ENCODE data around the gene CLDN11.

Gene CLDN11

DNA sequence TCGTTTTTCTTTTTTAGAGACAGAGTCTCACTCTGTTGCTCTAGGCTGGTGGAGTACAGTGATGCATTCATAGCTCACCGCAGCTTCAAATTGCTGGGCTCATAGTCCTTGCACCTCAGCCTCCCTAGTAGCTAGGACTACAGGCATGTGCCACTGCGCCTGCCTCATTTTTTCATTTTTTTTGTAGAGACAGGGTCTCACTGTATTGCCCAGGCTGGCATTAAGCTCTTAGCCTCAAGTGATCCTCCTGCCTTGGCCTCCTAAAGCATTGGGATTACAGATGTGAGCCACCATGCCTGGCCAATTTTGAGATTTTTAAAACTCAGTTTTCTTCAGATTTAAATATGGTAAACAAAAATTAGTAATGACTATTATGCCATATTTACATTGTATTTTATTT, 32.2 kb upstream of the CLDN11 start:
- Histone ChIP-seq H3K4me3 (ENCODE audit: low read depth, low read length) (no peak overlapping the region), H3K4me2 (ENCODE audit: low read length) (no peak overlapping the region), H3K4me1 (no peaks in the 10 kb centered on the region), H3K27me3 (ENCODE audit: control insufficient read depth, insufficient read depth, low read length) (no peaks in the 10 kb centered on the region), H3K36me3 (ENCODE audit: control insufficient read depth, insufficient read depth, low read length) (peaks cover 2% of the 10 kb centered on the region), H3K27ac (no peak overlapping the region), H3K79me2 (peaks cover 5% of the 10 kb centered on the region), H2AFZ (no peak overlapping the region), H3K9ac (no peak overlapping the region), H3K9me3 (ENCODE audit: control insufficient read depth, low read length) (no peaks in the 10 kb centered on the region)
- TF ChIP-seq, protein P1, sequence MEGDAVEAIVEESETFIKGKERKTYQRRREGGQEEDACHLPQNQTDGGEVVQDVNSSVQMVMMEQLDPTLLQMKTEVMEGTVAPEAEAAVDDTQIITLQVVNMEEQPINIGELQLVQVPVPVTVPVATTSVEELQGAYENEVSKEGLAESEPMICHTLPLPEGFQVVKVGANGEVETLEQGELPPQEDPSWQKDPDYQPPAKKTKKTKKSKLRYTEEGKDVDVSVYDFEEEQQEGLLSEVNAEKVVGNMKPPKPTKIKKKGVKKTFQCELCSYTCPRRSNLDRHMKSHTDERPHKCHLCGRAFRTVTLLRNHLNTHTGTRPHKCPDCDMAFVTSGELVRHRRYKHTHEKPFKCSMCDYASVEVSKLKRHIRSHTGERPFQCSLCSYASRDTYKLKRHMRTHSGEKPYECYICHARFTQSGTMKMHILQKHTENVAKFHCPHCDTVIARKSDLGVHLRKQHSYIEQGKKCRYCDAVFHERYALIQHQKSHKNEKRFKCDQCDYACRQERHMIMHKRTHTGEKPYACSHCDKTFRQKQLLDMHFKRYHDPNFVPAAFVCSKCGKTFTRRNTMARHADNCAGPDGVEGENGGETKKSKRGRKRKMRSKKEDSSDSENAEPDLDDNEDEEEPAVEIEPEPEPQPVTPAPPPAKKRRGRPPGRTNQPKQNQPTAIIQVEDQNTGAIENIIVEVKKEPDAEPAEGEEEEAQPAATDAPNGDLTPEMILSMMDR (IDR thresholded peaks at IDR 0.05): no peak

DNA sequence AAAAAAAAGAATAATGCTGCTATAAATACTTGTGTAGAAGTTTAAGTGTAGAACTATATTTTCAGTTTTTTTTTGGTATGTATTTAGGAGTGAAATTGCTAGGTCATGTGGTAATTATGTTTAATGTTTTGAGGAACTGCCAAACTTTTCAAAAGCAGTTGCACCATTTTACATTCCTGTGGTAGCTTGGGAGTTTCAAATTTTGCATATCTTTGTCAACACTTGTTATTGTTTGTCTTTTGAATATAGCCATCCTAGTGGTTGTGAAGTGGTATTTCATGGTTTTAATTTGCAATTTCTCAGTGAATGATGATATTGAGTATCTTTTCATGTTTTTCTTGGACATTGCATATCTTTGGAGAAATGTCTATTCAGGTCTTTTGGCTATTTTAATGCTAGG, 30.7 kb upstream of the CLDN11 start:
- H3K36me3 ChIP-seq (ENCODE audit: control insufficient read depth, insufficient read depth, low read length): peaks cover 2% of the 10 kb centered on the region
- TF ChIP-seq, protein P1 (IDR thresholded peaks at IDR 0.05): no peak
- no peak overlapping the region for H3K4me2 ChIP-seq (ENCODE audit: low read length)
- H3K4me3 ChIP-seq (ENCODE audit: low read depth, low read length): no peak overlapping the region
- H3K9me3 ChIP-seq (ENCODE audit: control insufficient read depth, low read length): no peaks in the 10 kb centered on the region
- peaks cover 5% of the 10 kb centered on the region for H3K79me2 ChIP-seq
- no peak overlapping the region for H2AFZ ChIP-seq
- H3K27me3 ChIP-seq (ENCODE audit: control insufficient read depth, insufficient read depth, low read length): no peaks in the 10 kb centered on the region
- H3K4me1 ChIP-seq: no peaks in the 10 kb centered on the region
- H3K9ac ChIP-seq: no peak overlapping the region
- H3K27ac ChIP-seq: no peak overlapping the region

DNA sequence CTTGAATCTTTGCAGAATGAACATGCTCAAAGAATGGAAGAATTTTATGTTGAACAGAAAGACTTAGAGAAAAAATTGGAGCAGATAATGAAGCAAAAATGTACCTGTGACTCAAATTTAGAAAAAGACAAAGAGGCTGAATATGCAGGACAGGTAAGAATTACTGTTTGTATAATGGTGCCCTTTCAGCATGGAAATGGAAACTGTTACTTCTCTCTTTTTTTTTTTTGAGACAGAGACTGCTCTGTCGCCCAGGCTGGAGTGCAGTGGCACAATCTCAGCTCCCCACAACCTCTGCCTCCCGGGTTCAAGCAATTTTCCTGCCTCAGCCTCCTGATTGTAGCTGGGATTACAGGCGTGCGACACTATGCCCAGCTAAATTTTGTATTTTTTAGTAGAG, 27.6 kb upstream of the CLDN11 start:
- H3K36me3 ChIP-seq (ENCODE audit: control insufficient read depth, insufficient read depth, low read length): no peaks in the 10 kb centered on the region
- H3K9me3 ChIP-seq (ENCODE audit: control insufficient read depth, low read length): no peaks in the 10 kb centered on the region
- TF ChIP-seq, protein P1 (IDR thresholded peaks at IDR 0.05): no peak

DNA sequence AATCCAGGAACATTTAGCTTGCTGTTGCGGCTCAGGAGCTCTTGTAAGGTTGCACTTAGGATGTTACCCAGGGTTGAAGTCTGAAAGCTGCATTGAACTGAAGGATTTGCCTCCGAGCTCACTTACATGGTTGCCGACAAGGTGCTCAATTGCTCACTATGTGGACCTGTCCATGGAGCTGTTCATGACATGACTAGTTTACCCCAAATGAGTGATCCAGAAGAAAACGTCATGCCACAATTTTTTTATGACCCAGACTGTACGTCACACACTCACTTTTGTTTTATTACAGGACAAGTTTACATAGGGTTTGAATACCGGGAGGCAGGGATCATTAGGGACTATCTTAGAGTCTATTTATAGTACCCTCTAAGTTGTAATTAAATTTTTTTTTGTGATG, 21.0 kb upstream of the CLDN11 start:
- no peaks in the 10 kb centered on the region for H3K9me3 ChIP-seq (ENCODE audit: control insufficient read depth, low read length)
- H3K36me3 ChIP-seq (ENCODE audit: control insufficient read depth, insufficient read depth, low read length): no peaks in the 10 kb centered on the region
- H3K4me3 ChIP-seq (ENCODE audit: low read depth, low read length): no peak overlapping the region
- H3K9ac ChIP-seq: no peak overlapping the region
- no peak overlapping the region for H3K27ac ChIP-seq
- H3K4me1 ChIP-seq: no peaks in the 10 kb centered on the region
- no peak overlapping the region for H3K4me2 ChIP-seq (ENCODE audit: low read length)
- no peak overlapping the region for H2AFZ ChIP-seq
- TF ChIP-seq, protein P1 (IDR thresholded peaks at IDR 0.05): no peak
- no peaks in the 10 kb centered on the region for H3K79me2 ChIP-seq
- H3K27me3 ChIP-seq (ENCODE audit: control insufficient read depth, insufficient read depth, low read length): no peaks in the 10 kb centered on the region

More for the DNA sequence above, 27.6 kb upstream of the CLDN11 start:
- no peak overlapping the region for H3K27ac ChIP-seq
- no peak overlapping the region for H3K4me2 ChIP-seq (ENCODE audit: low read length)
- no peaks in the 10 kb centered on the region for H3K79me2 ChIP-seq
- no peaks in the 10 kb centered on the region for H3K27me3 ChIP-seq (ENCODE audit: control insufficient read depth, insufficient read depth, low read length)
- H3K9ac ChIP-seq: no peak overlapping the region
- no peaks in the 10 kb centered on the region for H3K4me1 ChIP-seq
- no peak overlapping the region for H3K4me3 ChIP-seq (ENCODE audit: low read depth, low read length)
- H2AFZ ChIP-seq: no peak overlapping the region

DNA sequence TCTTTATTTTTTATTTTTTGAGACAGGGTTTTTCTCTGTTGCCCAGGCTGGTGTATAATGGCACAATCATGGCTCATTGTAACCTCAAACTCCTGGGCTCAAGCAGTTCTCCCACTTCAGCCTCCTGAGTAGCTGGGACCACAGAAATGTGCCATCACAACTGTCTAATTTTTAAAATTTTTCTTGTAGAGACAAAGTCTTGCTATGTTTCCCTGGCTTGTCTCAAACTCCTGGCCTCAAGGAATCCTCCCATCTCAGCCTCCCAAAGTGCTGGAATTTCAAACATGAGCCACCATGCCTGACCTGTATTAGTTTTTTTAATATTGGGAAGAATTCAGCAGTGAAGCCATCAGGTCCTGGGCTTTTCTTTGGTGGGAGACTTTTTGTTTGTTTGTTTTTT, 13.6 kb upstream of the CLDN11 start:
- Histone ChIP-seq H3K4me1 (no peaks in the 10 kb centered on the region), H3K36me3 (ENCODE audit: control insufficient read depth, insufficient read depth, low read length) (no peaks in the 10 kb centered on the region), H2AFZ (no peak overlapping the region), H3K4me3 (ENCODE audit: low read depth, low read length) (no peak overlapping the region), H3K9ac (no peak overlapping the region), H3K9me3 (ENCODE audit: control insufficient read depth, low read length) (no peaks in the 10 kb centered on the region), H3K79me2 (no peaks in the 10 kb centered on the region), H3K4me2 (ENCODE audit: low read length) (no peak overlapping the region), H3K27ac (no peak overlapping the region), H3K27me3 (ENCODE audit: control insufficient read depth, insufficient read depth, low read length) (no peaks in the 10 kb centered on the region)
- TF ChIP-seq, protein P1 (IDR thresholded peaks at IDR 0.05): no peak

Measured in parathyroid adenoma (tissue), 2 donors.